Measurements from ENCODE around the gene GINS2.

GINS2 gene

DNA sequence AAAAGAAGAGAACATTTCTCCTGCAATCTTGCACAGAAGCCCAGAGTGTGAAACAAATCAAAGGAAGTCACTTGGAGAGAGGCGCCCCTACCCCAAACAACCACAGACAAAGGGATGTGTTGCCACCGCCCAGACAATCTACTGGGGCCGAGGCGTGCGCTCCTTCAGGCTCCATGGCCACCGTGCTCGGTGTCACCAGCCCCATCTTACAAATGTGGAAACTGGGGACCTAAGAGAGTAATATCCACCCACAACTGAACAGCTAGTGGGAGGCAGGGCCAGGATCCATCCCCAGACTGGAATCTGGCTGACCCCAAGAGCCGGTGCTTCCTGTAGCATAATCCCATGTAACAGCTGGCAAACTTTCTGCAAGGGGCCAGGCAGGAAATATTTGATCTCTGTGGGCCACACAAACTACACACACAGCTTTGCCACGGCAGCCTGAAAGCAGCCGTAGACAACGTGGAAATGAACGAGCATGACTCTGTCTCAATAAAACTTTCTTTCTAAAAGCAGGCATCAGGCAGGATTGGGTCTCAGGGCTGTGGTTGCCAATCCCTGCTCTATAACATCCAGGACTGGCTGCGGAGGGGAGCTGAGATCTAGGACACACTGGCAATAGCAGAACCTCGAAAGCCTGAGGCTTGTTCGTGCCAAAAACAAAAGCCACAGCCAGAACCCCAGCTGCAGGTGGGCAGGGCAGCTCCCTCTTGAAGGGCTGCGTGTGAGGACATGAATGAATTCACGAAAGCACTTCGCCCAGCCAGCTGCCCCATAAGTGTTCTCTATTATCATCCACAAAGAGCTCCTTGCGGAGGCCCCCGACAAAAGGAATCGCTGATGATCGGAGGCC is 26.6 kb upstream of the GINS2 start:
- DNase-seq: no peak

DNA sequence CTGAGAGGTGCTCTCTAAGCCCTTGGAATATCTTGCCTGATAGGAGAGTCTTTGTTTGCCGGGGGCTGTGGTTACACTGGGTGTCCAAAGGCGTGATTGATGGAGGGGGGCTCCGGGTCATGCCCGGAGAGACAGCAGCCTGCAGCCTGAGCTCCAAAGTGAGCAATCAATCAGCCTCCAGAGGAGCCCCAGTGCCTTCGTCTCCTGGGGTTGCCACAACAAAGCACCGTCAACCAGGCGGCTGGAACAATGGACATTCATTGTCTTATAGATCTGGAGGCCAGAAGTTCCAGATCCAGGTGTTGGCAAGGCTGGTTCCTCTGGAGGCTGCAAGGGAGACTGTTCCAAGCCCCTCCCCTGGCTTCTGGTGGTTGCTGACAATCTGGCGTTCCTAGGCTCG is 24.0 kb upstream of the GINS2 start:
- DNase-seq: no peak

DNA sequence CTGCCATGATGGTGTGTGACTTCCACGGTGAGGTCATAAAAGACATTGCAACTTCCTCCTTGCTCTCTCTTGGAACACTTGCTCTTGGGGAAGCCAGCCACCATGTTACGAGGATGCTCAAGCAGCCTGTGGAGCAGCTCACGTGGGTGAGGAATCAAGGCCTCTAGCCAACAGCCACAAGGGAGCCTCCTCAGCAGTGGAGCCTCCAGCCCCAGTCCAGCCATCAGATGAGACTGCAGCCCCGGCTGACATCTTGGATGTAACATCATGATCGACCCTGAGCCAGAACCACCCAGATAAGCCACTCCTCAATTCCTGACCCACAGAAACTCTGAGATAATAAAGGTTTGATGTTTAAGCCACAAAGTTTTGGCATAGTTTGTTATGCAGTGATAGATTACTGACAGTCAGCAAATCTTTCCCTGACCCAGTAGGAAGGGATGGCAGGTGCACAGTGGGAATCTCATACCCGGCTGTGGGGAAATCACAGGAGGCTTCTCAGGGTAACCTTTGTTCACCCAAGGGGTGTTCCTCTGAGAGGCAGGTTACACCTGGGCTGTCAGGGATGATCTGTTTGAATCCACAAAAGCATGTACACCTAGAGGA is 23.3 kb upstream of the GINS2 start:
- DNase-seq: no peak

DNA sequence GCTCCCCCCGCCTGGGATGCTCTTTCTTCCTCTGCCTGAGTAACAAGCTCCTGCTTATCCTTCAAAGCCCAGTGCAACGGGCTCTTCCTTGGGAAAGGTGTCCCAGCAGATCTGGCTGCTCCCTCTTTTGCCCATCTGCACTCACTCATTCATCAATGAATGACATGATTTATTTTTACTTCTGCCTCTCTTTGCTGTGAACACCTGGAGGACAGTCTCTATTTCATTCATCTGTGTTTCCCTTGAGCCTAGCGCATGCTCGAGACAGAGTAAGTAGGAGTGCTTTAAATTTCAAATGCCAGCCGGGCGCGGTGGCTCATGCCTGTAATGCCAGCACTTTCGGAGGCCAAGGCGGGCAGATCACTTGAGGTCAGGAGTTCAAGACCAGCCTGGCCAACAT is 22.0 kb upstream of the GINS2 start:
- DNase-seq: no peak

DNA sequence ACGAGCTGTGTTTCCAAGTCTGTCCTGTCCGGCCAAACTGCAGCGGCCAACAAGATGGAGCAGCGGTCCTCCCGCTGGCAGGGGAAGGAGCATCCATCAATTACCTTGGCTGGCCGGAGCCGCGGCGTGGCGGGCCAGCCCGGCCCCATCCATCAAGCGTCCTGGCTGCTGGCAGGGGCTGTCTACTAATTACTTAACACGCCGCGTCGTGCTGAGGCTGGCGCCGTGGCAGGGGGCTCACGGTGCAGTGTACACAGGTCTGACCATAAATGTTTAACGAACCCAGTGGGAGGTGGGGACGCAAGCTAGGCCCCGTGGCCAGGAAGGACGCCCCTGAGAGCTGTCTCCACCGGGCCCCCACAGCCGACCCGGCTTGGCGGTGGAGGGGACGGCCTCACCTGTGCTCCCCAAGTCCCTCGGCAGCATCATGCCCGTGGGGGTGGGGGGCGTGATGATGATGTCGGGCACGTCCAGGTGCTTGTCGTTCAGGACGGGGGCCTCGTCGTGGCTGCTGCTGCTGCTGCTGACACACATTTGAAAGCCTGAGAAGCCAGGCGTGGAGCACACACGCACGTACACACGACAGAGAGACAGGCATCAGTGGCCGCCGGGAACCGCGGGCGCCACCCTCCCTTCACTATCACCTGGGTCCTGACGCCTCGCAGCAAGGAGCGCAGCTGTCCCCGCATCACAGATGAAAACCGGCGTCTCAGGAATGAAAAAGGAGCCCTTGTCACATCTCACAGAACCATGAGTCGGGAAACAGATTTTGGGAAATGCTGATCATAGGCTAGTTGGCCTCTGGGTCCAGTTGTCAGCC is 21.2 kb upstream of the GINS2 start:
- DNase-seq: no peak

GRCh38 chr16:85708338-85708737 is 19.6 kb upstream of the GINS2 start:
- no peak for DNase-seq

DNA sequence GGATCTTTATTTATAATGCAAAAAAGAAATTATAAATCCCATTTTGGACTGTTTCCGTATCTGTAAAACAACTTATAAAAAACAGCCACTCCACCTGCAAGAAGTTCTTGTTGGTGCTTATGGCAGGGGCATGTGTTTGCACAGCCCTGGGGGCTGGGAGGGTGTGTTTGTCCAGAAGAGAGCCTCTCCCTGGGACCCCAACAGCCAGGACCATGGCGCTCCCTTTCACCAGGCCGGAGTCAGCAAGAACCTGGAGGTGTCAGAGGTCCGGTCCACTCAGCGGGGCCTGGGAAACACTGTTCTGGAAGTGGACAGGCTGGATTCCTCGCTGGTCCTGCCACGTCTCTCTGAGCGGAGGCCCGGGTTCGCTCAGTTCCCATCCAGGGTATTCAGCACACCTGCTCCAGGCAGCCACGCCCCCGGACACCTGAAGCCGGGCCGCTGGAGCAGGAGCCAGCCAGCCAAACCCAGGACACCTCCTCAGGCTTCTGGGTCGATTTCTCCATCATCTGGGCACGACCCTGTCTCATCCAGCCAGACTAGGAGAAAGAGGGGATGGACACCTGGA is 18.9 kb upstream of the GINS2 start:
- DNase-seq: no peak

DNA sequence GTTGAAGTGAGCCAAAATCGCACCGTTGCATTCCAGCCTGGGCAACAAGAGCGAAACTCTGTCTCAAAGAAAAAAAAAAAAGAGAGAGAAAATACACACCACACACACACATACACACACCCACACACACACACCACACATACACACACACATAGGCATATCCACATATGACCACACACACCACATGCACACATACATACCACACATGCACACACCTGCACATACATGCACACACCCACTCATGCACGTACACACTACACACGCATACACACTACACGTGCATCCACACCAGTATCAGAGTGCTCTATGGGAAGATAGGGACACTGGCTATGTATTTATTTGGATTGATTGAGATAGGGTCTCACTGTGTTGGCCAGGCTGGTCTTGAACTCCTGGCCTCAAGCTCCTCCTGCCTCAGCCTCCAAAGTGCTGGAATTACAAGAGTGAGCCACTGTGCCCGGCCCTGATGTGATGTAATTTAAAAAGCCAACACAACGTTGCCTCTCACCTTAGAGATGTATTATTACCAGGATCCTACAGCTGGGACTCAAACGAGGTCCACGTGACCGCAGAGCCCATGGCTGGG is 17.8 kb upstream of the GINS2 start:
- DNase-seq: no peak

- no peak for DNase-seq
These were observed 16.4 kb upstream of the GINS2 start for GRCh38 chr16:85704900-85705846.

DNA sequence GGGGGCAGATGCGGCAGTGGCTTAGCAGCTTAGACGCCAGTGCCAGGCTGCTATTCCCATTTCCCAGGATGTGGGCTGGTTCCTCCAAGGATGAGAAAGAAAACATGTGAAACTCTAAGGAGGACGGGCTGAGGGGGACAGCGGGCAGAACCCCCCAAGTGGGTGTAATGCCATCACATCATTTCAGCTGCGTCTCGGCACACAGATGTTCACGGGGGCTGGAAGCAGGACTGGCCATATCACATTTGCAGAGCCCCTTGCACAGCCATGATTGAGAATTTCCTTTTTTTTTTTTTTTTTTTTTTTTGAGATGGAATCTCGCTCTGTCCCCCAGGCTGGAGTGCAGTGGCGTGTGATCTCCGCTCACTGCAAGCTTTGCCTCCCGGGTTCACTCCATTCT is 15.3 kb upstream of the GINS2 start:
- no peak for DNase-seq

GRCh38 chr16:85699628-85700027 is 10.9 kb upstream of the GINS2 start:
- DNase-seq: no peak

DNA sequence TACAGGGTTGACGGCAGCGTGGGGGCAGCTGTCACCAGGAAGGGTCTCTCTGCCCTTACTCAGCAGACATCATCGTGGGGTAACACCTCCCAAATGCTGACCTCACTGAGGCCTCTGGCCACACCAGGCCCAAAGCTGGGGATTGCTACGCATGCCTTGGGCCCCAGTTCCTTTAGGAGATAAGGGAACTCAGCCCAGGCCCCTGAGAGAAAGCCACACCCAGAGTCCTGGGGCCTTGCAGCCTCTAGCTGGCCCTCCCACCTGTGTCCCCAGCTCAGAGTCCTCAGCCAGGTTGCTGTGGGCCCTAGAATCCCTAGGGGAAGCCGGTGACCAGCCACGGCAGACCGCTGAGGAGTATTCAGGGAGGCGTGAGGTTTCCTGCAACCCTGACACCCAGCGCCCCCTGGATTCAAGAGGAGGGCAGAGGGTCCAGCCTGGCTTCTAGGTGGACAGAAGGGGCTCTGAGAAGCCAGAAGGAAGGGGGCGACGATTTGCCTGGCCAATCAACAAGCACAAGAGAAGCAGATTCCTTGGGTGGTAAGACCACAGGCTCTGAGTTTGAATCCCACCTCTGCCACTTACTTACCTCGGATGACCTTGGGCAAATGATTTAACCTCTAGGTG is 10.3 kb upstream of the GINS2 start:
- no peak for DNase-seq

DNA sequence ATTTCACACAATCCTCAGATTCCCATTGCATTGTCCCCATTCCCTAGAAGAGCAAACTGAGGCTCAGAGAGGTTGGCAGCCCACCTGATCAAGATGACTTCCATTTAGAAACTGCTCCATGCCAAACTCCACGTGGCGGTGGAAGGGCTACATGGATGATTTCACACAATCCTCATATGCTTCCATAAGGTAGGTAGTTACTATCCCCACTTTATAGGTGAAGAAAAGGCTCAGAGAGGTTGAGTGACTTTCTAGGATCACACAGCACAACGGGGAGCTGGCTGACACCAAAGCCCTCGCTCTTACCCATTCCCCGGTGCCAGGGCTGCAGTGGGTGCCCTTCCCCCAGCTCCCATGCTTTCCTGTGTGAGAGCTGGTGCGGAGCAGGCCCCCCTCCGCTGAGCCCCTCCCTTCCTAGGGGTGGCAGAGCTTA is 9.7 kb upstream of the GINS2 start:
- no peak for DNase-seq

DNA sequence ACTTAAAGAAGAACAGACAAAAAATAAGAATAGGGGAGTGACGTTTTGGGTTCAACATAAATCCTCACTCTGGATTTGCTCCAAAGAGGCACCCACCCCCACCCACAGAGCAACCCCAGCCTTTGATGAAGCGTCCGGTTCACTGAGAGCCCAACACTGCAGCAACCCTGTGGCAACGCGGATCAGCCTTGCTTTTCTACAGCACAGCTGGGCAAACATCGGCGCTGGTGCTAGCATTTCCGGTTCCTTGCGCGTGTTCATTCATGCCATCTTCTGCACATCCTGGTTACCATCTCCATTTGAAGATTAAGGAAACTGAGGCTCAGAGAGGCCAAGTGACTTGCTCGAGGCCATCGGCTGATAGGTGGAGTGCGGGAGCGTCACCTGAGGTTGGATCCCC is 8.7 kb upstream of the GINS2 start:
- no peak for DNase-seq

DNA sequence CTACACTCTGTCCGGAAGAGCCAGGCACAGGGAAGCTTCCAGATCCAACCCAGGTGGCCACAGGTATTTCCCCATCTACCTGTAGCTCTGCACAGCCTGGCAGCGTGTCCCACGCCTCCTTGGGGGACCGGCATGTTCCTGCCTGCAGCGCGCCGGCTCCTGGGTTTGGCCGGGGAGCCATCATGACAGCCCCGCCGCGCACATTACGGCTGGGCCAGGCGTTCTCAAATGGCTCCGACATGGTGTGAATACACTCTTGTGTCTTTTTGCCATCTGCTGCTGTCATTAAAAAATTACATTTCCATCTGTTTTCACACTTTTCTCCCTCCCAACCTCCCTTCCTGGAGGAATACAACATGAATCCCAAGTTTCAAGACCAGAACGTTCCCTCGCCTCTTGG is 8.0 kb upstream of the GINS2 start:
- no peak for DNase-seq

DNA sequence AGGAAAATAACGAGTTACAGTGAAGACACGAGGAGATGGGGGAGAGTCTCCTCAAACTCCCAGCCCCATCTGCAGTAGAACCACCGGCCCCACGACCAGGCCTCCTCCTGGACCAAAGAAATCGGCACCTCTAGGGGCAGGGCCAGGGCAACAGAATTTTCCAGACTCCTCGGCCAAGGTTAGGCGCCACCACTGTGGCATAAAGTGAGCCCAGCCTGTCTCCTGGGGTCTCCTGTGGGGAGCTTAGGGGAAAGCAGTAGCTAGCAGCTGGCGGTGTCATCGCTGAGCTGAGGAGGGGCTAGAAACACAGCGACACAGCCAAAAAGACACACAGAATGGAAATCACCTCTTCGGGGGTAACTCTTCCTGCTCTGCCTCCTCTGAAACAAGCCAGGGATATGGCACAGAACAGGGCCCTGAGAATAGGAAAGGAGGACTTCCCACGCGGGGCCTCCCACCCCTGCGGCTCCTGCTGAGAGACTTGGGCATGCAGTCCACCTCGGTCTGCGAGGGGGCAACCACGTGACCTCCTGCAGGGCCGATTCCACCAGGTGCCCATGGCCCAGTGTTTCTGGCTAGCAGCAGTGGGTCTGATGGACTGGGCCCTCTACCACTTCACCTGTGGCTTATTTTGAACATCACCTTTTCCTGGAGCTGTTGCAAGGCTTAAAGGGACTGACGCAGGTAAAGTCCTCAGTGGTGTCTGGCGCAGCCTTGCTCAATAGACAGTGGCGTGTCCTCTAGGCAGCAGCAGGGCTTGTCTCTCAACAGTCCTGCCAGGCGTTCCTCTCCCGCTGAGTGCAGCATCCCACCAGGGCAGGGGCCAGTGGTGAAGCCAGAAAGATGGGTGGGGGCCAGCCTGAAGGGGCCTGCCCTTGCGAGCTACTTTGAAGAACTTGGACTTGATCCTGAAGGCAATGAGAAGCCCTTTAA is 6.7 kb upstream of the GINS2 start:
- no peak for DNase-seq

- DNase-seq: no peak
These were observed 1.8 kb upstream of the GINS2 start for GRCh38 chr16:85690469-85691064.

DNA sequence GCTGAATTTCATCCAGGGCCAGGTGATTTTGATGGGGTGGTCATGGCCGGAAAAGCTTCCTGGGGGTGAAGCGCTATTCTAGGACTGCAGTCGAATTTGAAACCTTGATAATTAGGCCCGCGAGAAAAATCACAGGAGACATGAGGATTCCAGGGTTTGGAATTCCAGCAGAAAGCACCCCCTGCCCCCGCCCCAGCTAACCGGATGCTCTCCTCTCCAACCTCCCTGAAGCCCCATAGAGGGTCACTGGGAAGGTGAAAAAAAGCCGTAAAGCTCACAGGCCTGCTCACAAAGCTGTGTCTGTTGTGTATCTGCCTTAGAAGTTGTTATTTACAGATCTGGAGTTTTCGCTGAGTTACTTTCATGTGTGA is 1.2 kb upstream of the GINS2 start:
- DNase-seq: no peak

GRCh38 chr16:85689285-85689949 is 663 bp upstream of the GINS2 start:
- no peak for DNase-seq
